K562 (cell line): ENCODE results near the gene TMEFF1.

Source experiments
- EZH2 ChIP-seq: IDR thresholded peaks from 2 replicates; pipeline ENCODE4 v1.6.1; 2012; ENCODE audit warnings: low read depth, mild to moderate bottlenecking, inconsistent platforms, low read length, borderline replicate concordance
- RFX5 ChIP-seq: IDR thresholded peaks from 2 replicates; pipeline ENCODE4 v1.6.1; 2011; ENCODE audit warnings: low read depth, mild to moderate bottlenecking, improper control_type of control experiment, low read length
- SRSF9 ChIP-seq: fragments of 200-400 bp; formaldehyde crosslinking; IDR thresholded peaks from 2 replicates; pipeline ENCODE4 v1.6.1; 2017; ENCODE audit warnings: low read depth, low read length, borderline replicate concordance
- STAT6 ChIP-seq: sonication (generic); formaldehyde crosslinking; IDR thresholded peaks from 2 replicates; pipeline ENCODE4 v1.8.1; 2023; ENCODE audit warnings: mild to moderate bottlenecking, missing genetic modification reagents
- WHSC1 ChIP-seq: IDR thresholded peaks from one replicate; pipeline ENCODE4 v1.6.1; 2012; ENCODE audit warnings: low read length, control low read depth, inconsistent platforms
- ZBTB8A ChIP-seq: fragments of 450-650 bp; IDR thresholded peaks from 2 replicates; pipeline ENCODE4 v1.6.1; 2018; ENCODE audit warnings: mild to moderate bottlenecking, moderate library complexity; ENCODE audit not compliant: partially characterized antibody

GRCh38 chr9:100605405-100605804 lies 132.5 kb downstream of the TMEFF1 start:
- TF ChIP-seq WHSC1 (no peak), SRSF9 (no peak), STAT6 (no peak), EZH2 (no peak), ZBTB8A (no peak), RFX5 (no peak)
